Kidney (tissue), 14 donors: ENCODE measurements around the gene SLC4A4. TPM values are rescaled to one million over a fixed set of nuclear protein-coding genes. Genes with fewer than 3 reads are reported as not detected.

Source experiments
- DNase-seq, 5 donors: peaks; one replicate each; pipeline ENCODE4 v3.0.0-alpha.2; 2013 to 2020
- FAIRE-seq: peaks from 2 replicates; lab custom pipeline; 2012; peaks lifted over from hg19 to GRCh38; lab: Jason Lieb, UNC
- H3K27ac ChIP-seq, 2 donors: one replicate each; pipeline ENCODE4 v1.7.0; 2013; ENCODE audit warnings: low read depth in 2 of 2, low read length in 2 of 2, inconsistent platforms in 1 of 2
- H3K27me3 ChIP-seq: one replicate; pipeline ENCODE4 v1.7.1; 2013; ENCODE audit warnings: low read length, inconsistent platforms; ENCODE audit not compliant: control insufficient read depth, insufficient read depth
- H3K36me3 ChIP-seq, 3 donors: one replicate each; pipeline versions ENCODE4 v1.7.0 to v1.7.1; 2013; ENCODE audit warnings: low read length in 3 of 3, control low read depth in 1 of 3, inconsistent platforms in 1 of 3; ENCODE audit not compliant: insufficient read depth in 3 of 3, control insufficient read depth in 2 of 3
- H3K4me1 ChIP-seq, 3 donors: one replicate each; pipeline versions ENCODE4 v1.7.0 to v1.7.1; 2013; ENCODE audit warnings: low read length in 3 of 3, inconsistent platforms in 1 of 3, low read depth in 1 of 3; ENCODE audit not compliant: control insufficient read depth in 2 of 3, insufficient read depth in 2 of 3
- H3K4me3 ChIP-seq, 3 donors: one replicate each; pipeline versions ENCODE4 v1.7.0 to v1.8.1; 2013; ENCODE audit warnings: low read length in 3 of 3, control low read depth in 1 of 3, inconsistent platforms in 1 of 3
- H3K9ac ChIP-seq, 3 donors: one replicate each; pipeline versions ENCODE4 v1.7.0 to v1.7.1; 2013; ENCODE audit warnings: low read length in 3 of 3, control low read depth in 1 of 3, inconsistent platforms in 1 of 3
- H3K9me3 ChIP-seq, 3 donors: one replicate each; pipeline versions ENCODE4 v1.7.0 to v1.7.1; 2013; ENCODE audit warnings: low read length in 3 of 3, control low read depth in 1 of 3, inconsistent platforms in 1 of 3; ENCODE audit not compliant: control insufficient read depth in 2 of 3, insufficient read depth in 1 of 3
- CTCF ChIP-seq: IDR thresholded peaks from 3 replicates; pipeline ENCODE4 v1.5.1; 2012; ENCODE audit warnings: mild to moderate bottlenecking, moderate library complexity, borderline replicate concordance; ENCODE audit not compliant: insufficient read depth; ENCODE audit errors: extremely low read depth
- intact Hi-C: fragments of 100-400 bp; cut with DNase I; formaldehyde crosslinking; loops from one replicate; pipeline ENCODE4 v1.11.1; 2022
- polyA plus RNA-seq: library from polyadenylated mRNA; stranded (reverse); fragments of 350-450 nt; fragmentation: Illumina TruSeq; extraction: RNeasy Lipid Tissue Mini Kit (QIAGEN cat#74804); gene quantifications from one replicate; pipeline ENCODE4 v1.2.3, GENCODE V29; 2014; ENCODE audit warnings: low read depth, low replicate concordance; ENCODE audit not compliant: insufficient read depth
- total RNA-seq: library from RNA; stranded (reverse); fragmentation: NEBNext Ultra II Directional; extraction: Animal tissue kit (Norgen Biotek cat#: 25700); gene quantifications from one replicate; pipeline ENCODE4 v1.2.1, GENCODE V29; 2021
- donor health status: control.
- donor health status: control.
- donor health status: control.
- donor health status: control.
- donor health status: control.
- donor health status: DM: yes; HTN: yes; CAD: no.
- donor health status: Normal renal cell carcinoma (clear cell type).

SLC4A4 gene
- total and polyA plus RNA-seq, 2 donors from 2014 or later: 37.1 to 56.5 TPM

- peak; percentile 37 for FAIRE-seq
- intact Hi-C loops: no loop called here
- no peaks in the 10 kb centered on the region for H3K36me3 ChIP-seq
These were observed 211.7 kb downstream of the SLC4A4 start for GRCh38 chr4:71550220-71551165.

GRCh38 chr4:71553605-71554004, 214.8 kb downstream of the SLC4A4 start:
- Histone ChIP-seq H3K9ac (no peak overlapping the region), H3K27me3 (no peaks in the 10 kb centered on the region), H3K4me1 (no peaks in the 10 kb centered on the region), H3K9me3 (no peaks in the 10 kb centered on the region), H3K36me3 (peaks cover 3 to 10% (median 3%) of the 10 kb centered on the region in 3 donors), H3K27ac (no peak overlapping the region), H3K4me3 (no peak overlapping the region)
- DNase-seq (peak in 2 of 5 donors; percentile 12 to 40), FAIRE-seq (no peak)
- peak; percentile 44 for TF ChIP-seq CTCF
- intact Hi-C loops: no loop called here

More at GRCh38 chr4:71550220-71551165, 211.7 kb downstream of the SLC4A4 start:
- TF ChIP-seq CTCF: no peak
- no peak overlapping the region for H3K9ac ChIP-seq
- H3K27me3 ChIP-seq: no peaks in the 10 kb centered on the region
- peak in 3 of 5 donors; percentile 19 to 72 (median 52) for DNase-seq
- no peaks in the 10 kb centered on the region for H3K9me3 ChIP-seq
- no peak overlapping the region for H3K4me3 ChIP-seq
- no peak overlapping the region for H3K27ac ChIP-seq
- no peaks in the 10 kb centered on the region for H3K4me1 ChIP-seq

GRCh38 chr4:71554025-71554424, 215.2 kb downstream of the SLC4A4 start:
- DNase-seq (no peak), FAIRE-seq (no peak)
- H3K27me3 ChIP-seq: no peaks in the 10 kb centered on the region
- no peak overlapping the region for H3K4me3 ChIP-seq
- no peak overlapping the region for H3K9ac ChIP-seq
- no peaks in the 10 kb centered on the region for H3K9me3 ChIP-seq
- intact Hi-C loops: no loop called here
- H3K36me3 ChIP-seq: peaks cover 3 to 10% (median 3%) of the 10 kb centered on the region in 3 donors
- H3K4me1 ChIP-seq: no peaks in the 10 kb centered on the region
- no peak for TF ChIP-seq CTCF
- no peak overlapping the region for H3K27ac ChIP-seq
